PC-3 (cell line): Measurements from ENCODE around the gene ROR1. TPM values are rescaled to one million over a fixed set of nuclear protein-coding genes. Genes with fewer than 3 reads are reported as not detected.
"Not testable (repeated sequence)": the region's sequence is repeated elsewhere in the genome, so short reads cannot be mapped to it uniquely, and the experiment has no call there.

Experiments
- ATAC-seq: fragments of 200-7000 bp; cut with Tn5 transposase; 2 replicates; pipeline ENCODE4 v1.9.1; 2020; ENCODE audit warnings: mild to moderate bottlenecking, moderate library complexity
- BruUV-seq: library from RNA; stranded (reverse); fragments of 400-500 nt; replicated peaks from 2 replicates; lab custom pipeline; 2021; lab: Mats Ljungman, UMichigan
- CTCF ChIA-PET: fragments of 300-600 bp; sonication (Branson Sonifier 250); formaldehyde crosslinking; loops from one replicate; lab custom pipeline; 2022; ENCODE audit warnings: antibody characterized with exemption; lab: Charles Lee
- POLR2A ChIA-PET: fragments of 300-600 bp; sonication (Branson Sonifier 250); formaldehyde crosslinking; loops from one replicate; lab custom pipeline; 2022; ENCODE audit warnings: antibody characterized with exemption; ENCODE audit not compliant: unreplicated experiment; lab: Charles Lee
- DNase-seq: peaks from one replicate; pipeline ENCODE4 v3.0.0-alpha.2; 2015
- H2AFZ ChIP-seq: fragments of 300-600 bp; sonication (generic); 2 replicates; pipeline ENCODE4 v1.6.0; 2016; ENCODE audit warnings: antibody characterized with exemption, low read length
- H3F3A ChIP-seq: fragments of 300-600 bp; sonication (generic); one replicate; pipeline ENCODE4 v1.6.0; 2017; ENCODE audit warnings: antibody characterized with exemption, low read length, control low read depth, mild to moderate bottlenecking; ENCODE audit not compliant: unreplicated experiment
- H3K27ac ChIP-seq: fragments of 300-600 bp; sonication (generic); 2 replicates; pipeline ENCODE4 v1.5.1; 2016; ENCODE audit warnings: mild to moderate bottlenecking, low read length
- H3K27me3 ChIP-seq: fragments of 300-600 bp; sonication (generic); 2 replicates; pipeline ENCODE4 v1.6.1; 2016; ENCODE audit warnings: low read length, mixed read lengths
- H3K36me3 ChIP-seq: fragments of 300-600 bp; sonication (generic); 2 replicates; pipeline ENCODE4 v1.6.1; 2016; ENCODE audit warnings: low read depth, mixed run types, low read length, mixed read lengths
- H3K4me1 ChIP-seq: fragments of 300-600 bp; sonication (generic); 2 replicates; pipeline ENCODE4 v1.5.1; 2016; ENCODE audit warnings: low read length; ENCODE audit not compliant: insufficient read depth
- H3K4me2 ChIP-seq: fragments of 300-600 bp; sonication (generic); 2 replicates; pipeline ENCODE4 v1.6.0; 2016; ENCODE audit warnings: low read length
- H3K4me3 ChIP-seq: fragments of 300-600 bp; sonication (generic); 2 replicates; pipeline ENCODE4 v1.5.1; 2016; ENCODE audit warnings: mild to moderate bottlenecking, low read length, mixed read lengths
- H3K79me2 ChIP-seq: fragments of 300-600 bp; sonication (generic); 2 replicates; pipeline ENCODE4 v1.6.1; 2017; ENCODE audit warnings: low read length, mixed read lengths
- H3K9ac ChIP-seq: fragments of 300-600 bp; sonication (generic); 2 replicates; pipeline ENCODE4 v1.6.0; 2016; ENCODE audit warnings: mild to moderate bottlenecking, low read length
- H3K9me2 ChIP-seq: fragments of 300-600 bp; sonication (generic); replicated peaks from 2 replicates; pipeline ENCODE4 v1.6.1; 2016; ENCODE audit warnings: mixed run types, low read length, mixed read lengths
- H3K9me3 ChIP-seq: fragments of 300-600 bp; sonication (generic); 2 replicates; pipeline ENCODE4 v1.6.1; 2016; ENCODE audit warnings: low read length, mixed read lengths
- H4K20me1 ChIP-seq: fragments of 300-600 bp; sonication (generic); 2 replicates; pipeline ENCODE4 v1.6.1; 2016; ENCODE audit warnings: low read length, mixed read lengths
- CTCF ChIP-seq: fragments of 300-600 bp; sonication (generic); conservative IDR thresholded peaks from 2 replicates; pipeline ENCODE4 v1.5.1; 2017; ENCODE audit warnings: antibody characterized with exemption, low read depth, mild to moderate bottlenecking, low read length
- EZH2 ChIP-seq: fragments of 300-600 bp; sonication (generic); IDR thresholded peaks from one replicate; pipeline ENCODE4 v1.6.1; 2017; ENCODE audit warnings: antibody characterized with exemption, mild to moderate bottlenecking, low read length; ENCODE audit not compliant: unreplicated experiment
- EZH2phosphoT487 ChIP-seq: fragments of 300-600 bp; sonication (generic); IDR thresholded peaks from 2 replicates; pipeline ENCODE4 v1.6.1; 2018; ENCODE audit warnings: mild to moderate bottlenecking, antibody characterized with exemption, low read length, borderline replicate concordance
- intact Hi-C: fragments of 100-400 bp; cut with micrococcal nuclease; formaldehyde crosslinking; loops from 2 replicates; pipeline ENCODE4 v1.9.0; 2023
- total RNA-seq: library from RNA; depleted of rRNA; stranded (reverse); fragments of >200 nt; gene quantifications from 2 replicates; pipeline ENCODE4 v1.2.3, GENCODE V29; 2014

The ROR1 gene
- total RNA-seq, 1 experiment from 2014 or later: 16.5 TPM

- no peak overlapping the region for H3K9ac ChIP-seq
- H3K79me2 ChIP-seq: no peaks in the 10 kb centered on the region
- TF ChIP-seq EZH2phosphoT487: no peak
- no peak for TF ChIP-seq CTCF
- TF ChIP-seq EZH2: no peak
- H4K20me1 ChIP-seq: no peaks in the 10 kb centered on the region
- BruUV-seq: no TSS peak
- no peak for DNase-seq
- no peaks in the 10 kb centered on the region for H3F3A ChIP-seq
- ChIA-PET CTCF (no interaction called here), POLR2A (interaction anchor here (0.7 kb wide), 1 partner anchor 147 kb away, joined by 3 read pairs; no protein-coding TSS in a partner anchor)
- H2AFZ ChIP-seq: no peak overlapping the region
- H3K4me1 ChIP-seq: peaks cover 10% of the 10 kb centered on the region
- H3K27ac ChIP-seq: no peak overlapping the region
- no peak overlapping the region for H3K4me2 ChIP-seq
- H3K4me3 ChIP-seq: no peak overlapping the region
- H3K9me2 ChIP-seq: no peaks in the 10 kb centered on the region
- no peaks in the 10 kb centered on the region for H3K36me3 ChIP-seq
- ATAC-seq: no peak
- no peaks in the 10 kb centered on the region for H3K9me3 ChIP-seq
- no peaks in the 10 kb centered on the region for H3K27me3 ChIP-seq
- intact Hi-C loops: no loop called here
Observed at GRCh38 chr1:64098436-64098835, 324.6 kb downstream of the ROR1 start.

GRCh38 chr1:64098846-64099582 lies 325.2 kb downstream of the ROR1 start:
- Histone ChIP-seq H3K9ac (no peak overlapping the region), H3K4me3 (no peak overlapping the region), H3K9me3 (no peaks in the 10 kb centered on the region), H3F3A (no peaks in the 10 kb centered on the region), H3K27ac (no peak overlapping the region), H3K4me1 (peaks cover 5% of the 10 kb centered on the region), H3K36me3 (no peaks in the 10 kb centered on the region), H3K4me2 (no peak overlapping the region), H4K20me1 (no peaks in the 10 kb centered on the region), H3K9me2 (no peaks in the 10 kb centered on the region), H3K79me2 (no peaks in the 10 kb centered on the region), H2AFZ (no peak overlapping the region), H3K27me3 (no peaks in the 10 kb centered on the region)
- POLR2A ChIA-PET: interaction anchor here (0.7 kb wide), 1 partner anchor 148 kb away, joined by 3 read pairs; no protein-coding TSS in a partner anchor
- DNase-seq (no peak), ATAC-seq (no peak)
- no TSS peak for BruUV-seq
- CTCF ChIA-PET: no interaction called here
- no peak for TF ChIP-seq CTCF
- no peak for TF ChIP-seq EZH2
- no peak for TF ChIP-seq EZH2phosphoT487
- intact Hi-C loops: no loop called here

DNA sequence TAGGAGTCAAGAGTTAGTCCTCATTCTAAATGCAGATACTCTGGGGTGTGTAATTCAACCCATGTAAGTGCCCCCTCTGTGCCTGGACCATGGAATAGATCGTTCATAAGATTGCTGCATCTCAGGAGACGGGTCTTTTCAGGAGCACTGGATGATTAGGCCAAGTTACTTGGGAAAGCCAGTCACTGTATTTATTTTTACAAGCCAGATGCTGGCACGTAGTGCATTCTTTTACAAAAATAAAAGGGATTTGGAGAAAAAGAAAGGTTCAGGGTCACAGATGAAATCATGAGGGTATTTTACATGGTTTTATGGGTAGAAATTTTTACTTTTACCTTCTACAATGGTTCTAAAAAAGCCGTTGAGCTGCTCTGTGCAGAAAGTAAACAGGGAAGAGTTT lies 327.0 kb downstream of the ROR1 start:
- no peak for TF ChIP-seq CTCF
- no peak for TF ChIP-seq EZH2phosphoT487
- no peak for TF ChIP-seq EZH2
- BruUV-seq: no TSS peak
- no peaks in the 10 kb centered on the region for H3K27me3 ChIP-seq
- H3K79me2 ChIP-seq: no peaks in the 10 kb centered on the region
- H3K9ac ChIP-seq: no peak overlapping the region
- no peaks in the 10 kb centered on the region for H3K36me3 ChIP-seq
- ATAC-seq: no peak
- intact Hi-C loops: no loop called here
- ChIA-PET POLR2A (no interaction called here), CTCF (no interaction called here)
- H3F3A ChIP-seq: no peaks in the 10 kb centered on the region
- no peak overlapping the region for H3K4me3 ChIP-seq
- no peaks in the 10 kb centered on the region for H3K9me3 ChIP-seq
- no peak overlapping the region for H3K27ac ChIP-seq
- H2AFZ ChIP-seq: no peak overlapping the region
- H4K20me1 ChIP-seq: no peaks in the 10 kb centered on the region
- H3K4me2 ChIP-seq: no peak overlapping the region
- DNase-seq: no peak
- H3K4me1 ChIP-seq: no peaks in the 10 kb centered on the region
- no peaks in the 10 kb centered on the region for H3K9me2 ChIP-seq

- POLR2A ChIA-PET, ATAC-seq: not testable (repeated sequence)
Observed at GRCh38 chr1:64104585-64104984, 330.8 kb downstream of the ROR1 start.

More at GRCh38 chr1:64104585-64104984, 330.8 kb downstream of the ROR1 start:
- H3K36me3 ChIP-seq, H3K9me3 ChIP-seq, H3K27me3 ChIP-seq, H3K9me2 ChIP-seq, H3K4me2 ChIP-seq, H2AFZ ChIP-seq, CTCF ChIA-PET, intact Hi-C loops, H3K4me1 ChIP-seq, H3K9ac ChIP-seq, H3K79me2 ChIP-seq, DNase-seq, H3F3A ChIP-seq, H3K4me3 ChIP-seq, BruUV-seq, H4K20me1 ChIP-seq, H3K27ac ChIP-seq: not testable (repeated sequence)
